ENCODE measurements around the gene YLPM1.

DNA sequence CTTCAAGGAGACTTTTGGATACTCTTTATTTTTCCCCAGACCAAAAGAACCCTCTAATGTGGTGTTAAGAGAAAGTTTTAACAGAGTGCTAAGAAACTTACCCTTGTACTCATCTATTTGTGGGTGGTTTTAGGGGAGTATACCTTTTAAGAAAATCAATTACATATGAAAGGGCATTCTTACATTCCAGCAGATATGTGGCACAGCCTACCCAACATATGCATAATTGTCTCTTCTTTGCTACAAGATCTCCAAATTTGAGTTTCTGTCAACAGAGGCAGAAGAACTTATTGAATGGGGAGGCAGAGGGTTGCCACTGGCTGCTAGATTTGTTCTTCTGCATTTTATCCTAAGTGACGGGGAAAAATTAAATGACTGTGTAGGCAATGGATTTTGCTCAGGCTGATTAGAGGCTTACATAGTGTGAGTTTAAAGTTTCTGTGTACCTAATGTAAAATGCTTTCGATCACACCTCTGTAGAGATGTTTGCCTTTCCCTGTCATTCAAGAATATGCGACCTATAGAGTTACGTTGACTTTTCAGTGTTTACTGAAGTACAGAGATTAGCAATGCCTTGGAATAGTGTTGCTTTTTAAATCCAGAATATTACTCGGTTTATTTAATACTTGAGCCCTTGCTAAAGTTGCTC is 58.3 kb downstream of the YLPM1 start:
- TF ChIP-seq, protein P1, sequence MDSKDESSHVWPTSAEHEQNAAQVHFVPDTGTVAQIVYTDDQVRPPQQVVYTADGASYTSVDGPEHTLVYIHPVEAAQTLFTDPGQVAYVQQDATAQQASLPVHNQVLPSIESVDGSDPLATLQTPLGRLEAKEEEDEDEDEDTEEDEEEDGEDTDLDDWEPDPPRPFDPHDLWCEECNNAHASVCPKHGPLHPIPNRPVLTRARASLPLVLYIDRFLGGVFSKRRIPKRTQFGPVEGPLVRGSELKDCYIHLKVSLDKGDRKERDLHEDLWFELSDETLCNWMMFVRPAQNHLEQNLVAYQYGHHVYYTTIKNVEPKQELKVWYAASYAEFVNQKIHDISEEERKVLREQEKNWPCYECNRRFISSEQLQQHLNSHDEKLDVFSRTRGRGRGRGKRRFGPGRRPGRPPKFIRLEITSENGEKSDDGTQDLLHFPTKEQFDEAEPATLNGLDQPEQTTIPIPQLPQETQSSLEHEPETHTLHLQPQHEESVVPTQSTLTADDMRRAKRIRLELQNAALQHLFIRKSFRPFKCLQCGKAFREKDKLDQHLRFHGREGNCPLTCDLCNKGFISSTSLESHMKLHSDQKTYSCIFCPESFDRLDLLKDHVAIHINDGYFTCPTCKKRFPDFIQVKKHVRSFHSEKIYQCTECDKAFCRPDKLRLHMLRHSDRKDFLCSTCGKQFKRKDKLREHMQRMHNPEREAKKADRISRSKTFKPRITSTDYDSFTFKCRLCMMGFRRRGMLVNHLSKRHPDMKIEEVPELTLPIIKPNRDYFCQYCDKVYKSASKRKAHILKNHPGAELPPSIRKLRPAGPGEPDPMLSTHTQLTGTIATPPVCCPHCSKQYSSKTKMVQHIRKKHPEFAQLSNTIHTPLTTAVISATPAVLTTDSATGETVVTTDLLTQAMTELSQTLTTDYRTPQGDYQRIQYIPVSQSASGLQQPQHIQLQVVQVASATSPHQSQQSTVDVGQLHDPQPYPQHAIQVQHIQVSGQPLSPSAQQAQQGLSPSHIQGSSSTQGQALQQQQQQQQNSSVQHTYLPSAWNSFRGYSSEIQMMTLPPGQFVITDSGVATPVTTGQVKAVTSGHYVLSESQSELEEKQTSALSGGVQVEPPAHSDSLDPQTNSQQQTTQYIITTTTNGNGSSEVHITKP (tag by site-specific recombination; IDR thresholded peaks at IDR 0.05): no peak
- TF ChIP-seq YY1 (tag by site-specific recombination; IDR thresholded peaks at IDR 0.05): no peak
- no peak for TF ChIP-seq MEIS1 (CRISPR knock-in tag; IDR thresholded peaks at IDR 0.05; ENCODE audit: borderline replicate concordance)
- TF ChIP-seq, protein P2, sequence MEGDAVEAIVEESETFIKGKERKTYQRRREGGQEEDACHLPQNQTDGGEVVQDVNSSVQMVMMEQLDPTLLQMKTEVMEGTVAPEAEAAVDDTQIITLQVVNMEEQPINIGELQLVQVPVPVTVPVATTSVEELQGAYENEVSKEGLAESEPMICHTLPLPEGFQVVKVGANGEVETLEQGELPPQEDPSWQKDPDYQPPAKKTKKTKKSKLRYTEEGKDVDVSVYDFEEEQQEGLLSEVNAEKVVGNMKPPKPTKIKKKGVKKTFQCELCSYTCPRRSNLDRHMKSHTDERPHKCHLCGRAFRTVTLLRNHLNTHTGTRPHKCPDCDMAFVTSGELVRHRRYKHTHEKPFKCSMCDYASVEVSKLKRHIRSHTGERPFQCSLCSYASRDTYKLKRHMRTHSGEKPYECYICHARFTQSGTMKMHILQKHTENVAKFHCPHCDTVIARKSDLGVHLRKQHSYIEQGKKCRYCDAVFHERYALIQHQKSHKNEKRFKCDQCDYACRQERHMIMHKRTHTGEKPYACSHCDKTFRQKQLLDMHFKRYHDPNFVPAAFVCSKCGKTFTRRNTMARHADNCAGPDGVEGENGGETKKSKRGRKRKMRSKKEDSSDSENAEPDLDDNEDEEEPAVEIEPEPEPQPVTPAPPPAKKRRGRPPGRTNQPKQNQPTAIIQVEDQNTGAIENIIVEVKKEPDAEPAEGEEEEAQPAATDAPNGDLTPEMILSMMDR (tag by site-specific recombination; IDR thresholded peaks at IDR 0.05): no peak
- TF ChIP-seq ZNF311 (tag by site-specific recombination; IDR thresholded peaks at IDR 0.05; ENCODE audit: borderline replicate concordance): no peak
- no peak for TF ChIP-seq ZNF768 (tag by site-specific recombination; IDR thresholded peaks at IDR 0.05)

Measured in HEK293 (cell line).